SK-N-SH (cell line): ENCODE measurements around the gene SLC17A7. TPM values are rescaled to one million over a fixed set of nuclear protein-coding genes. Genes with fewer than 3 reads are reported as not detected.

ENCODE experiments used
- CTCF ChIA-PET: fragments of 300-600, 350-600 bp; formaldehyde crosslinking; extraction: SDS; loops from one replicate; lab custom pipeline; 2021; lab: Yijun Ruan, JAX
- POLR2A ChIA-PET: fragments of 350-600 bp; sonication (Branson Sonifier 250); formaldehyde crosslinking; extraction: SDS; loops from one replicate; lab custom pipeline; 2020; ENCODE audit warnings: antibody characterized with exemption, inconsistent platforms; lab: Yijun Ruan, JAX
- DNase-seq: peaks from one replicate; pipeline ENCODE4 v3.0.0; 2012
- H2AFZ ChIP-seq: fragments of 200-600 bp; sonication (generic); 2 replicates; pipeline ENCODE4 v1.8.1; 2016; ENCODE audit warnings: antibody characterized with exemption, mild to moderate bottlenecking, low read depth
- H3F3A ChIP-seq: fragments of 200-600 bp; sonication (generic); replicated peaks from 2 replicates; pipeline ENCODE3; 2016; ENCODE audit warnings: antibody characterized with exemption, mild to moderate bottlenecking; ENCODE audit not compliant: insufficient read depth
- H3K27ac ChIP-seq, 2 experiments: fragments of 200-500 bp in 1 of 2; fragments of 200-600 bp in 1 of 2; sonication (Bioruptor generic) in 1 of 2; sonication (generic), shearing (Covaris generic) in 1 of 2; 2 replicates each; pipeline versions ENCODE4 v1.5.1 to v1.6.1; 2014 to 2016; ENCODE audit warnings: low read depth in 2 of 2, inconsistent platforms in 1 of 2, low read length in 1 of 2, mild to moderate bottlenecking in 1 of 2, mixed read lengths in 1 of 2
- H3K27me3 ChIP-seq: fragments of 200-600 bp; sonication (generic), shearing (Covaris generic); 2 replicates; pipeline ENCODE4 v1.6.1; 2016; ENCODE audit warnings: mixed run types; ENCODE audit not compliant: insufficient read depth
- H3K36me3 ChIP-seq, 2 experiments: fragments of 200-500 bp in 1 of 2; fragments of 200-600 bp in 1 of 2; sonication (Bioruptor generic) in 1 of 2; sonication (generic) in 1 of 2; replicated peaks in 1 of 2; 2 replicates each; pipeline versions ENCODE3 to v1.5.1; 2014 to 2016; ENCODE audit warnings: low read length in 1 of 2, mild to moderate bottlenecking in 1 of 2; ENCODE audit not compliant: insufficient read depth in 2 of 2, control insufficient read depth in 1 of 2
- H3K4me1 ChIP-seq, 2 experiments: fragments of 200-500 bp in 1 of 2; fragments of 200-600 bp in 1 of 2; sonication (Bioruptor generic) in 1 of 2; sonication (generic), shearing (Covaris generic) in 1 of 2; 2 replicates each; pipeline versions ENCODE4 v1.5.1 to v1.6.1; 2014 to 2016; ENCODE audit warnings: low read depth in 1 of 2, low read length in 1 of 2, mixed run types in 1 of 2; ENCODE audit not compliant: insufficient read depth in 2 of 2, control insufficient read depth in 1 of 2
- H3K4me2 ChIP-seq: fragments of 200-600 bp; sonication (generic), shearing (Covaris generic); 2 replicates; pipeline ENCODE4 v1.6.1; 2017; ENCODE audit warnings: mixed run types
- H3K4me3 ChIP-seq, 2 experiments: fragments of 200-500 bp in 1 of 2; fragments of 200-600 bp in 1 of 2; sonication (Bioruptor generic) in 1 of 2; sonication (generic), shearing (Covaris generic) in 1 of 2; 2 replicates each; pipeline versions ENCODE4 v1.5.1 to v1.8.1; 2014 to 2016; ENCODE audit warnings: low read depth in 2 of 2, inconsistent platforms in 1 of 2, low read length in 1 of 2, mild to moderate bottlenecking in 1 of 2, mixed read lengths in 1 of 2, moderate library complexity in 1 of 2
- H3K79me2 ChIP-seq: fragments of 200-600 bp; sonication (generic); 2 replicates; pipeline ENCODE4 v1.8.1; 2017; ENCODE audit warnings: mild to moderate bottlenecking; ENCODE audit not compliant: insufficient read depth
- H3K9ac ChIP-seq: fragments of 200-600 bp; sonication (generic); 2 replicates; pipeline ENCODE4 v1.6.1; 2017; ENCODE audit warnings: mixed run types
- H3K9me2 ChIP-seq: fragments of 200-600 bp; sonication (generic); 2 replicates; pipeline ENCODE4 v1.6.1; 2017; ENCODE audit warnings: mixed run types
- H3K9me3 ChIP-seq: fragments of 200-600 bp; sonication (generic); 2 replicates; pipeline ENCODE4 v1.6.1; 2017; ENCODE audit warnings: mixed run types, mild to moderate bottlenecking, moderate library complexity
- H4K20me1 ChIP-seq: fragments of 200-600 bp; sonication (generic); 2 replicates; pipeline ENCODE4 v1.6.1; 2017; ENCODE audit warnings: mild to moderate bottlenecking, mixed run types; ENCODE audit not compliant: insufficient read depth
- CHD2 ChIP-seq: fragments of 150-350 bp; IDR thresholded peaks from 2 replicates; pipeline ENCODE4 v1.6.1; 2018; ENCODE audit warnings: low read length; ENCODE audit not compliant: partially characterized antibody
- EZH2phosphoT487 ChIP-seq: fragments of 200-600 bp; sonication (generic); IDR thresholded peaks from 2 replicates; pipeline ENCODE4 v1.6.1; 2017; ENCODE audit warnings: low read depth, mixed run types, mild to moderate bottlenecking, antibody characterized with exemption, moderate library complexity, borderline replicate concordance
- FOXJ3 ChIP-seq: sonication (generic); formaldehyde crosslinking; IDR thresholded peaks from 2 replicates; pipeline ENCODE4 v1.5.1; 2020; ENCODE audit warnings: mild to moderate bottlenecking, missing genetic modification reagents
- MEF2A ChIP-seq: IDR thresholded peaks from 2 replicates; pipeline ENCODE4 v1.4.0; 2012; ENCODE audit warnings: low read depth, borderline replicate concordance
- POLR2AphosphoS5 ChIP-seq: IDR thresholded peaks from 2 replicates; pipeline ENCODE4 v1.6.1; 2012; ENCODE audit warnings: low read depth, low read length
- RAD21 ChIP-seq: IDR thresholded peaks from 2 replicates; pipeline ENCODE4 v1.6.1; 2012; ENCODE audit warnings: mild to moderate bottlenecking, low read length
- RCOR1 ChIP-seq: fragments of 150-350 bp; IDR thresholded peaks from 2 replicates; pipeline ENCODE4 v1.6.1; 2017; ENCODE audit warnings: antibody characterized with exemption, low read length
- REST ChIP-seq: IDR thresholded peaks from 2 replicates; pipeline ENCODE4 v1.6.1; 2012; ENCODE audit warnings: mild to moderate bottlenecking, low read depth, low read length, moderate library complexity
- RFX5 ChIP-seq: IDR thresholded peaks from 2 replicates; pipeline ENCODE4 v1.6.1; 2012; ENCODE audit warnings: mild to moderate bottlenecking, improper control_type of control experiment, low read length
- TAF1 ChIP-seq: IDR thresholded peaks from 2 replicates; pipeline ENCODE4 v1.6.1; 2012; ENCODE audit warnings: low read depth, mild to moderate bottlenecking, low read length, moderate library complexity, borderline replicate concordance
- TEAD4 ChIP-seq: IDR thresholded peaks from 2 replicates; pipeline ENCODE4 v1.4.0; 2012; ENCODE audit warnings: mild to moderate bottlenecking, borderline replicate concordance; ENCODE audit not compliant: insufficient read depth
- YY1 ChIP-seq: IDR thresholded peaks from 2 replicates; pipeline ENCODE4 v1.4.0; 2012; ENCODE audit warnings: low read depth, mild to moderate bottlenecking
- WGBS: methylation state at CpG from one replicate; pipeline ENCODE4 v1.1.6; 2017; ENCODE audit warnings: low lambda C conversion rate; 5-methylcytosine and 5-hydroxymethylcytosine counted together
- polyA plus RNA-seq, 3 experiments: library from polyadenylated mRNA; depleted of rRNA; stranded (reverse); fragments of >200 nt; gene quantifications; 2 replicates each; pipeline ENCODE4 v1.2.3, GENCODE V29; 2012
- TF ChIP-seq, protein P1 (sequence below): fragments of 150-350 bp; IDR thresholded peaks from 2 replicates; pipeline ENCODE4 v1.6.1; 2017; ENCODE audit warnings: antibody characterized with exemption, low read length, low read depth, borderline replicate concordance
- TF ChIP-seq, protein P2 (sequence below): fragments of 200-600 bp; sonication (generic); IDR thresholded peaks from 2 replicates; pipeline ENCODE4 v1.6.1; 2017; ENCODE audit warnings: antibody characterized with exemption, mild to moderate bottlenecking, moderate library complexity
- TF ChIP-seq, protein P3 (sequence below): IDR thresholded peaks from 2 replicates; pipeline ENCODE4 v1.4.0; 2012; ENCODE audit warnings: low read depth
- TF ChIP-seq, protein P4 (sequence below): IDR thresholded peaks from 2 replicates; pipeline ENCODE4 v1.4.0; 2012; ENCODE audit warnings: low read depth, borderline replicate concordance

Gene SLC17A7
- polyA plus RNA-seq, 1 of the 3 experiments (the other 2 are of a cell fraction), result 0.59 TPM

DNA sequence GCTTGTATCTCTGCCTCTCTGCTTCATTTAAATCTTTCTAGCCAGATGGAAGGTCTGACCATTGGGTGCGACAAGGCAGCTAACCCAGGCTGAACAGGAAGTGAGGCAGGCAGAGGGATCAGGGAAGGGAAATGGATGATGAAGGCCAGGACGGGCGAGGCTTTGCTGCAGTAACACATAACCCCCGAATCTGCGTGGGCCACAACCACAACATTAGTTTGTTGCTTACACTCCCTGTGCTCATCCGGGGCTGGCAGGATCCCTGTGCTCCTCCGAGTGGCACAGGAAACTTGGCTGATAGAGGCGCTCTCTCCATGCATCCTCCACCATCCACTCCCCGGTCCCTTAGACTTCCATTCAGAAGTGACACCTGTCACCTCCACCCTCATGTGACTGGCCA lies 31.6 kb upstream of the SLC17A7 start (continued):
- TF ChIP-seq, protein P1, sequence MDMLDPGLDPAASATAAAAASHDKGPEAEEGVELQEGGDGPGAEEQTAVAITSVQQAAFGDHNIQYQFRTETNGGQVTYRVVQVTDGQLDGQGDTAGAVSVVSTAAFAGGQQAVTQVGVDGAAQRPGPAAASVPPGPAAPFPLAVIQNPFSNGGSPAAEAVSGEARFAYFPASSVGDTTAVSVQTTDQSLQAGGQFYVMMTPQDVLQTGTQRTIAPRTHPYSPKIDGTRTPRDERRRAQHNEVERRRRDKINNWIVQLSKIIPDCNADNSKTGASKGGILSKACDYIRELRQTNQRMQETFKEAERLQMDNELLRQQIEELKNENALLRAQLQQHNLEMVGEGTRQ, result no peak

DNA sequence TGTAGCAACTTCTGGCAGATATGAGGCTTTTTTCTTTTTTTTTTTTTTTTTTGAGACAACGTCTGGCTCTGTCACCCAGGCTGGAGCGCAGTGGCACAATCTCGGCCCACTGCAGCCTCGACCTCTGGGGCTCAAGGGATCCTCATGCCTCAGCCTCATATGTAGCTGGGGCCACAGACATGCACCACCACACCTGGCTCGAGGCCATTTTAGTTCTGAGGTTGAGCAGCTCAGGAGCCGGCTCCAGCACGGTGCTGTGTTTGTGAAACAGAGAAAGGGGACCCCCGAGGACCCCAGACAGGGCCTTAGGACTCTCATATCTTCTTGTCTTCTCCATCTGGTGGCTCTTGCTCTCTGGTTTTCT lies 29.3 kb upstream of the SLC17A7 start:
- Histone ChIP-seq H3F3A (no peaks in the 10 kb centered on the region), H2AFZ (no peak overlapping the region), H3K4me2 (no peak overlapping the region), H3K27ac (no peak overlapping the region), H3K9ac (no peak overlapping the region), H3K9me3 (no peaks in the 10 kb centered on the region), H3K4me3 (no peak overlapping the region), H4K20me1 (no peaks in the 10 kb centered on the region), H3K79me2 (no peaks in the 10 kb centered on the region), H3K4me1 (peaks cover 0 to 5% of the 10 kb centered on the region in 2 experiments; a peak in 2 of 4 replicates), H3K36me3 (no peaks in the 10 kb centered on the region), H3K9me2 (no peaks in the 10 kb centered on the region), H3K27me3 (no peaks in the 10 kb centered on the region)
- 79% methylated on average over 8 of the region's 8 CpGs for WGBS
- no peak for TF ChIP-seq CHD2
- TF ChIP-seq RAD21, result no peak
- no peak for TF ChIP-seq MEF2A
- no peak for TF ChIP-seq RFX5
- TF ChIP-seq RCOR1, result no peak
- TF ChIP-seq REST, result no peak
- TF ChIP-seq YY1, result no peak
- TF ChIP-seq TAF1, result no peak
- TF ChIP-seq, protein P2, sequence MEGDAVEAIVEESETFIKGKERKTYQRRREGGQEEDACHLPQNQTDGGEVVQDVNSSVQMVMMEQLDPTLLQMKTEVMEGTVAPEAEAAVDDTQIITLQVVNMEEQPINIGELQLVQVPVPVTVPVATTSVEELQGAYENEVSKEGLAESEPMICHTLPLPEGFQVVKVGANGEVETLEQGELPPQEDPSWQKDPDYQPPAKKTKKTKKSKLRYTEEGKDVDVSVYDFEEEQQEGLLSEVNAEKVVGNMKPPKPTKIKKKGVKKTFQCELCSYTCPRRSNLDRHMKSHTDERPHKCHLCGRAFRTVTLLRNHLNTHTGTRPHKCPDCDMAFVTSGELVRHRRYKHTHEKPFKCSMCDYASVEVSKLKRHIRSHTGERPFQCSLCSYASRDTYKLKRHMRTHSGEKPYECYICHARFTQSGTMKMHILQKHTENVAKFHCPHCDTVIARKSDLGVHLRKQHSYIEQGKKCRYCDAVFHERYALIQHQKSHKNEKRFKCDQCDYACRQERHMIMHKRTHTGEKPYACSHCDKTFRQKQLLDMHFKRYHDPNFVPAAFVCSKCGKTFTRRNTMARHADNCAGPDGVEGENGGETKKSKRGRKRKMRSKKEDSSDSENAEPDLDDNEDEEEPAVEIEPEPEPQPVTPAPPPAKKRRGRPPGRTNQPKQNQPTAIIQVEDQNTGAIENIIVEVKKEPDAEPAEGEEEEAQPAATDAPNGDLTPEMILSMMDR, result no peak
- TF ChIP-seq FOXJ3 (CRISPR knock-in tag), result no peak
- TF ChIP-seq, protein P3, sequence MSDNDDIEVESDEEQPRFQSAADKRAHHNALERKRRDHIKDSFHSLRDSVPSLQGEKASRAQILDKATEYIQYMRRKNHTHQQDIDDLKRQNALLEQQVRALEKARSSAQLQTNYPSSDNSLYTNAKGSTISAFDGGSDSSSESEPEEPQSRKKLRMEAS, result no peak
- TF ChIP-seq, protein P4, sequence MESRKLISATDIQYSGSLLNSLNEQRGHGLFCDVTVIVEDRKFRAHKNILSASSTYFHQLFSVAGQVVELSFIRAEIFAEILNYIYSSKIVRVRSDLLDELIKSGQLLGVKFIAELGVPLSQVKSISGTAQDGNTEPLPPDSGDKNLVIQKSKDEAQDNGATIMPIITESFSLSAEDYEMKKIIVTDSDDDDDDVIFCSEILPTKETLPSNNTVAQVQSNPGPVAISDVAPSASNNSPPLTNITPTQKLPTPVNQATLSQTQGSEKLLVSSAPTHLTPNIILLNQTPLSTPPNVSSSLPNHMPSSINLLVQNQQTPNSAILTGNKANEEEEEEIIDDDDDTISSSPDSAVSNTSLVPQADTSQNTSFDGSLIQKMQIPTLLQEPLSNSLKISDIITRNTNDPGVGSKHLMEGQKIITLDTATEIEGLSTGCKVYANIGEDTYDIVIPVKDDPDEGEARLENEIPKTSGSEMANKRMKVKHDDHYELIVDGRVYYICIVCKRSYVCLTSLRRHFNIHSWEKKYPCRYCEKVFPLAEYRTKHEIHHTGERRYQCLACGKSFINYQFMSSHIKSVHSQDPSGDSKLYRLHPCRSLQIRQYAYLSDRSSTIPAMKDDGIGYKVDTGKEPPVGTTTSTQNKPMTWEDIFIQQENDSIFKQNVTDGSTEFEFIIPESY, result no peak
- TF ChIP-seq POLR2AphosphoS5, result no peak
- no peak for TF ChIP-seq TEAD4
- TF ChIP-seq EZH2phosphoT487, result no peak
- ChIA-PET CTCF (interaction anchor here (0.7 to 1.5 kb wide), 5 partner anchors 8 to 99 kb away, joined by 3 to 7 read pairs (median 3); no protein-coding TSS in a partner anchor), POLR2A (no interaction called here)
- no peak for DNase-seq
